IMR-90 (cell line): ENCODE results near the gene GABRR1. TPM values are rescaled to one million over a fixed set of nuclear protein-coding genes. Genes with fewer than 3 reads are reported as not detected.
"Not testable (repeated sequence)": the region's sequence is repeated elsewhere in the genome, so short reads cannot be mapped to it uniquely, and the experiment has no call there.

Experiments
- ATAC-seq: fragments of 200-7000 bp; cut with Tn5 transposase; 2 replicates; pipeline ENCODE4 v1.9.1; 2020; ENCODE audit warnings: low read depth, mild to moderate bottlenecking, moderate library complexity
- BruUV-seq: library from RNA; stranded (reverse); fragments of 400-500 nt; replicated peaks from 2 replicates; lab custom pipeline; 2021; lab: Mats Ljungman, UMichigan
- CTCF ChIA-PET: fragments of 300-600 bp; formaldehyde crosslinking; extraction: SDS; loops from one replicate; lab custom pipeline; 2021; ENCODE audit warnings: antibody characterized with exemption; lab: Yijun Ruan, JAX
- POLR2A ChIA-PET: fragments of 300-600 bp; sonication (Branson Sonifier 250); formaldehyde crosslinking; loops from one replicate; lab custom pipeline; 2022; ENCODE audit warnings: antibody characterized with exemption; ENCODE audit not compliant: unreplicated experiment; lab: Charles Lee
- DNase-seq: peaks from one replicate; pipeline ENCODE4 v3.0.0; 2013
- H2AFZ ChIP-seq: replicated peaks from 2 replicates; pipeline ENCODE3; 2013; ENCODE audit warnings: low read length, mild to moderate bottlenecking; ENCODE audit not compliant: poor library complexity
- H2AK5ac ChIP-seq: 2 replicates; pipeline ENCODE4 v1.6.1; 2013; ENCODE audit warnings: low read depth, low read length, inconsistent platforms
- H2AK9ac ChIP-seq: replicated peaks from 2 replicates; pipeline ENCODE3; 2013; ENCODE audit warnings: mild to moderate bottlenecking, low read depth, low read length, moderate library complexity; ENCODE audit not compliant: poor library complexity
- H2BK120ac ChIP-seq: 2 replicates; pipeline ENCODE4 v1.6.1; 2013; ENCODE audit warnings: low read depth, low read length, inconsistent platforms
- H2BK15ac ChIP-seq: 3 replicates; pipeline ENCODE4 v1.6.1; 2013; ENCODE audit warnings: low read depth, low read length, inconsistent platforms
- H2BK20ac ChIP-seq: 2 replicates; pipeline ENCODE4 v1.6.1; 2013; ENCODE audit warnings: low read depth, mild to moderate bottlenecking, inconsistent platforms, low read length, moderate library complexity
- H2BK5ac ChIP-seq: 2 replicates; pipeline ENCODE4 v1.6.1; 2013; ENCODE audit warnings: mild to moderate bottlenecking, low read depth, low read length, inconsistent platforms; ENCODE audit not compliant: poor library complexity, severe bottlenecking
- H3K14ac ChIP-seq: replicated peaks from 2 replicates; pipeline ENCODE4 v1.6.1; 2013; ENCODE audit warnings: low read depth, low read length, inconsistent platforms
- H3K18ac ChIP-seq: 2 replicates; pipeline ENCODE4 v1.6.1; 2013; ENCODE audit warnings: low read depth, low read length, control low read depth
- H3K23ac ChIP-seq: 2 replicates; pipeline ENCODE4 v1.6.1; 2013; ENCODE audit warnings: low read depth, low read length, inconsistent platforms
- H3K27ac ChIP-seq: 2 replicates; pipeline ENCODE4 v1.5.1; 2013; ENCODE audit warnings: mild to moderate bottlenecking, control low read depth, low read length; ENCODE audit not compliant: insufficient read depth
- H3K27me3 ChIP-seq: 2 replicates; pipeline ENCODE4 v1.6.1; 2013; ENCODE audit warnings: low read length; ENCODE audit not compliant: control insufficient read depth, insufficient read depth
- H3K36me3 ChIP-seq: 2 replicates; pipeline ENCODE4 v1.6.1; 2013; ENCODE audit warnings: low read length, mixed read lengths; ENCODE audit not compliant: control insufficient read depth, insufficient read depth
- H3K4ac ChIP-seq: 2 replicates; pipeline ENCODE4 v1.6.1; 2013; ENCODE audit warnings: low read depth, low read length, inconsistent platforms
- H3K4me1 ChIP-seq: 2 replicates; pipeline ENCODE4 v1.6.1; 2013; ENCODE audit warnings: low read length, mixed read lengths; ENCODE audit not compliant: control insufficient read depth, insufficient read depth
- H3K4me2 ChIP-seq: 2 replicates; pipeline ENCODE4 v1.6.1; 2013; ENCODE audit warnings: low read depth, mild to moderate bottlenecking, control low read depth, low read length, moderate library complexity
- H3K4me3 ChIP-seq: 2 replicates; pipeline ENCODE4 v1.5.1; 2013; ENCODE audit warnings: low read depth, mild to moderate bottlenecking, control low read depth, low read length, moderate library complexity; ENCODE audit not compliant: insufficient read depth
- H3K56ac ChIP-seq: 2 replicates; pipeline ENCODE4 v1.6.1; 2013; ENCODE audit warnings: low read length, inconsistent platforms; ENCODE audit not compliant: insufficient read depth; ENCODE audit errors: extremely low read depth
- H3K79me1 ChIP-seq, 2 experiments: 2 replicates each; pipeline ENCODE4 v1.6.1; 2013; ENCODE audit warnings: low read length in 2 of 2, inconsistent platforms in 1 of 2, low read depth in 1 of 2
- H3K9ac ChIP-seq: 2 replicates; pipeline ENCODE4 v1.6.1; 2013; ENCODE audit warnings: low read depth, low read length, control low read depth
- H3K9me1 ChIP-seq: 2 replicates; pipeline ENCODE4 v1.6.1; 2013; ENCODE audit warnings: low read length, inconsistent platforms; ENCODE audit not compliant: insufficient read depth
- H3K9me3 ChIP-seq: 2 replicates; pipeline ENCODE4 v1.6.1; 2013; ENCODE audit warnings: low read length; ENCODE audit not compliant: control insufficient read depth, insufficient read depth
- H4K20me1 ChIP-seq: 2 replicates; pipeline ENCODE4 v1.6.1; 2013; ENCODE audit warnings: low read length, inconsistent platforms; ENCODE audit not compliant: insufficient read depth
- H4K5ac ChIP-seq: 2 replicates; pipeline ENCODE4 v1.6.1; 2013; ENCODE audit warnings: mild to moderate bottlenecking, low read depth, low read length, control low read depth
- H4K8ac ChIP-seq, 2 experiments: 2 replicates each; pipeline ENCODE4 v1.6.1; 2013; ENCODE audit warnings: low read depth in 2 of 2, low read length in 2 of 2, control low read depth in 1 of 2, inconsistent platforms in 1 of 2
- H4K91ac ChIP-seq: 2 replicates; pipeline ENCODE4 v1.6.1; 2013; ENCODE audit warnings: low read depth, low read length, inconsistent platforms; ENCODE audit not compliant: insufficient read depth
- WGBS, 2 experiments: methylation state at CpG; one replicate each; pipeline versions ENCODE4 v1.1.5 to v1.1.7; 2013; ENCODE audit warnings: missing lambda C conversion rate in 2 of 2; ENCODE audit not compliant: insufficient read length in 1 of 2; ENCODE audit errors: extremely low coverage in 2 of 2; 5-methylcytosine and 5-hydroxymethylcytosine counted together
- dilution Hi-C: fragments of 300-500 bp; cut with HindIII; formaldehyde crosslinking; loops from one replicate; pipeline ENCODE4 v1.14.3; 2018; ENCODE audit warnings: low sequenced_read_pairs; ENCODE audit not compliant: unreplicated experiment
- in situ Hi-C: fragments of 300-500 bp; cut with MboI; formaldehyde crosslinking; loops from 3 replicates; pipeline ENCODE4 v1.14.3; 2019; ENCODE audit warnings: low sequenced_read_pairs, inconsistent platforms, mixed read lengths
- intact Hi-C: fragments of 100-400 bp; cut with micrococcal nuclease; formaldehyde crosslinking; loops from 2 replicates; pipeline ENCODE4 v1.10.0; 2022
- polyA plus RNA-seq, 3 experiments: library from polyadenylated mRNA; depleted of rRNA; stranded (reverse); fragments of >200 nt; gene quantifications; 2 replicates each; pipeline ENCODE4 v1.2.3, GENCODE V29; 2012; ENCODE audit warnings: low replicate concordance in 1 of 3
- total RNA-seq: library from RNA; depleted of rRNA; stranded (reverse); fragments of >200 nt; gene quantifications from 2 replicates; pipeline ENCODE4 v1.2.3, GENCODE V29; 2012

Gene GABRR1
- total and polyA plus RNA-seq, 2 of the 4 experiments (the other 2 are of a cell fraction) = not detected

DNA sequence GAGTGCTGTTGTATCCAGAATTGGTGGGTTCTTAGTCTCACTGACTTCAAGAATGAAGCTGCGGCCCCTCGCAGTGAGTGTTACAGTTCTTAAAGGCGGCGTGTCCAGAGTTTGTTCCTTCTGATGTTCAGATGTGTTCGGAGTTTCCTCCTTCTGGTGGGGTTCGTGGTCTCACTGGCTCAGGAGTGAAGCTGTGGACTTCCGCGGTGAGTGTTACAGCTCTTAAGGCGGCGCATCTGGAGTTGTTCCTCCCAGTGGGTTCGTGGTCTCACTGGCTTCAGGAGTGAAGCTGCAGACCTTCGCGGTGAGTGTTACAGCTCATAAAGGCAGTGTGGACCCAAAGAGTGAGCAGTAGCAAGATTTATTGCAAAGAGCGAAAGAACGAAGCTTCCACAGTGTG, 16.4 kb upstream of the GABRR1 start:
- 80% methylated on average over 1 of the region's 15 CpGs; no CpG with 5 or more reads in 1 of the 2 experiments for WGBS, 2 experiments
- not testable (repeated sequence) for H3K4me3 ChIP-seq, BruUV-seq

More for the DNA sequence above, 16.4 kb upstream of the GABRR1 start:
- intact Hi-C loops, H4K5ac ChIP-seq, H4K8ac ChIP-seq, H3K36me3 ChIP-seq, H3K9ac ChIP-seq, H3K9me3 ChIP-seq, H3K14ac ChIP-seq, H2BK15ac ChIP-seq, CTCF ChIA-PET, H2AK9ac ChIP-seq, H2BK120ac ChIP-seq, H3K27ac ChIP-seq, H3K56ac ChIP-seq, H3K4ac ChIP-seq, POLR2A ChIA-PET, H3K4me1 ChIP-seq, H3K4me2 ChIP-seq, H4K91ac ChIP-seq, ATAC-seq, H2BK20ac ChIP-seq, H3K18ac ChIP-seq, H3K23ac ChIP-seq, H2BK5ac ChIP-seq, H2AFZ ChIP-seq, H3K27me3 ChIP-seq, dilution Hi-C loops, H4K20me1 ChIP-seq, H3K9me1 ChIP-seq, H2AK5ac ChIP-seq, H3K79me1 ChIP-seq, DNase-seq, in situ Hi-C loops: not testable (repeated sequence)
